Stimulated activated CD8-positive, alpha-beta memory T cell treated with anti-CD3 and anti-CD28 coated beads, Interleukin-4, amount 100 ng/mL, for 24 hours (primary cell): Measurements from ENCODE around the gene CD34.
"Not testable (repeated sequence)": the region's sequence is repeated elsewhere in the genome, so short reads cannot be mapped to it uniquely, and the experiment has no call there.

Source experiments
- DNase-seq: peaks from one replicate; pipeline ENCODE4 v3.0.0-alpha.2; 2020; ENCODE audit warnings: low read depth

CD34 gene

DNA sequence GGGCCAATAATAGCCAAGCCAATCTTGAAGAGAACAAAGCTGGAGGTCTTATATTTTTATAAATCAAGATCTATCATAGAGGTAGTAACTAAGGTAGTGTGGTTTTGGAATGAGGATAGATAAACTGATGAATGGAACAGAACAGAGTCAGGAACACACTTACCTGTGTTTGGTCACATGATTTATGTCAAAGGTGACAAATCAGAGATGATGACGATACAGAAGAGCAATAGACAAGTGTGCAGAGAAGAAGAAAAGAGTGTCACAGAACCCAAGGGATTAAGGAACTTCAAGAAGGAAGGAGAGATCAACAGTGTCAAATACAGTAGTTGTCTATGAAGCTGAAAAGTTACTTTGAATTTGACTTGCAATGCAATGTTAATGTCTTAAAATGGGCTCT, 16.1 kb upstream of the CD34 start:
- no peak for DNase-seq

DNA sequence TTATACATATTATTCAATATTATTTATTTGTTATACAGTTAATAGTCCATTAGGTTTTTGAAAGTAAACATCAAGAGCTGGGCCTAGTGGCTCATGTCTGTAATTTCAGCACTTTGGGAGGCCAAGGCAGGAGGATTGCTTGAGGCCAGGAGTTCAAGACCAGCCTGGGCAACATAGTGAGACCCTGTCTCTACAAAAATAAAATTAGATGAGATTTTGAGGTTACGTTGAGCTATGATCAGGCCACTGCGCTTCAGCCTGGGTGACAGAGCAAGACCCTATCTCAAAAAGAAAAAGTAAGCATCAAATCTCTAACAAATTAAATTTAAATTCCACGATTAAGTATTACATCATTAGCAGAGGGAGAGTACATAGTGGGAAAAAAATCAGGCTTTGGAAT, 15.0 kb upstream of the CD34 start:
- DNase-seq, result not testable (repeated sequence)

DNA sequence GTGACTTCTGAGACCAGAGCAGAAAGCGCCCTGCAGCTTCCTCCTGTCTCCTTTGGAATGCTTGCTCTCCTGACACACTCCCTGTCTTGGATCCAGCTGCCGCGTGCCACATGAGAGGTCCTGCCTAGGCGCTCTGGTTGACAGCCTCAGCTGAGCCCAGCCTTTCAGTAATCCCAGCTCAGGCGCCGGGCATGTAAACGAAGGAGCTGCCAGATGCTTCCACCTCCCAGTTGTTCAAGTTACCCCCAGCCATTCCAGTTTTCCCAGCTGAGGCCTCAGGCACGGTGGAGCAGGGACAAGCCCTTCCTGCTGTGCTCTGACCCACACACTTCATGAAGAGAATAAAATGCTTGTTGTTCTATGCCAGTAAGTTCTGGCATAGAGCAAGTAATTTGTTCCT, 14.3 kb upstream of the CD34 start:
- DNase-seq, result no peak

DNA sequence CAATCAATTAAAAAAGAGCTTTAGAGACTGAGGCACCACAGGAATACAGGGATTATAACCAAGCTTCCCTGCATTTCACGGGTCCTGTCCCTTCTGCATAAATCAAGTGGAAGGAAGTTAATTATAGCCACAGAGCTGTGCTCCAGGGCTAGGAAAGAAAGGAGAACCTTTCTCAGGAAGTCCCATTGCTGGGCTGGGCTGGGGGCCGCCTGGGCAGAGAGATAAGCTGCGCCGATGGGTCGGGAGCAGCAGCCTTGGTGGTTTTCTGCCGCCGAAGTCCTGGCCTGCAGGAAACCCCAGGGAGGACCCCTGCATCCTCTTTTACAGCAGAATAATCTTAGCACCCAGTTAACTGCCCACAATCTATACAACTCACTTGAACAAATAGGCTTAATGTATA, 12.6 kb upstream of the CD34 start:
- DNase-seq, result no peak

DNA sequence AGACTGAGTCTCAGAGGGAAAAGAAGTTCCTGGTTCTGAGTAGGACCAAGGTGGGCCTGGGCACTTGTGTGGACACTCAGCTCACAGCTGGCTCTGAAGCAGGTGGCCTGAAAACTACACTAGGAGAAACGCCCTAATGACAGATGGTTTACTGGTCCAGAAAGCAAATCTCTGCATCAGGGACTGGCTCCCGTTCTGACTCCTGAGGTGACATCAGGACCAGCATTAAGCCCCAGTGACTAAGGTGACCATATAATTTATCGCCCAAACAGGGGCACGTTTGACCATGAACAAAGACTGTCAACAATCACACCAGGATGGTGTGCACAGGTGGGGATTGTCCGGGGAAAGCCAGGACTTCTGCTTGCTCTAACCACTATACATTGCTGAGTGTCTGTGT, 12.2 kb upstream of the CD34 start:
- no peak for DNase-seq

DNA sequence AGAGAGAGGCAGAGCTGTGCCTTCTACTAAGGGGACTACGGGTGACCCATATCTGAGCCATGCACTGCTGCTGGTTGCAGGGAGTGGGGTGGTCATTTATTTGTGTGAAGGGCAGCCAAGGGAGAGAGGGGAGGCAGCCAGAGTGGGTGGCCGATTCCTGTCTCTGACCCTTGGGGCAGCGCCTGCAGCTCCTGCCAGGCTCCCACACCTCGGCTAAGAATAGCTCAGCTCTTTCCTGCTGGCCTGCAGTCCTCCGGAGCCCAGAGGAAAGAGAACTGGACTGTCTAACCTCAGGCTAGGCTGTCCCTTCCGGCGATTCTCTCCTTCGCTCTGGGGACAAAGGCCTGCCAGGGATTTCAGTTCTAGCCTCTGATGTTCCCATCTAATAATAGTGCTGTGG, 11.6 kb upstream of the CD34 start:
- DNase-seq, result no peak

DNA sequence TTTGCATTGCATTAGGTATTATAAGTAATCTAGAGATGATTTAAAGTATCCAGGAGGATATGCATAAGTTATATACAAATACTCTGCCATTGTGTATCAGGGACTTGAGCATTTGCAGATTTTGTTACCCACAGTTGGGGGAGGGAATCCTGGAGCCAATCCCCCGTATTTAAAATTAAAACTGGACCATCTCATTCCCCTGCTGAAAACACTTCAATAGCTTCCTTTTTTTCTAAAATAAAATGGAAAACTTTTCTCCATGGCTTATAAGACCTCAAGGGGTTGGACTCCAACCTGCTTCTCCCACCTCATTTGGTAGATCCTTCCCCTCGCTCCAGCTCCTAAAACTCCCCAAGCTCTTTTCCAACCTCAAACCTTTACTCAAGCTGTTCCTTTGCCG, 10.4 kb upstream of the CD34 start:
- no peak for DNase-seq

DNA sequence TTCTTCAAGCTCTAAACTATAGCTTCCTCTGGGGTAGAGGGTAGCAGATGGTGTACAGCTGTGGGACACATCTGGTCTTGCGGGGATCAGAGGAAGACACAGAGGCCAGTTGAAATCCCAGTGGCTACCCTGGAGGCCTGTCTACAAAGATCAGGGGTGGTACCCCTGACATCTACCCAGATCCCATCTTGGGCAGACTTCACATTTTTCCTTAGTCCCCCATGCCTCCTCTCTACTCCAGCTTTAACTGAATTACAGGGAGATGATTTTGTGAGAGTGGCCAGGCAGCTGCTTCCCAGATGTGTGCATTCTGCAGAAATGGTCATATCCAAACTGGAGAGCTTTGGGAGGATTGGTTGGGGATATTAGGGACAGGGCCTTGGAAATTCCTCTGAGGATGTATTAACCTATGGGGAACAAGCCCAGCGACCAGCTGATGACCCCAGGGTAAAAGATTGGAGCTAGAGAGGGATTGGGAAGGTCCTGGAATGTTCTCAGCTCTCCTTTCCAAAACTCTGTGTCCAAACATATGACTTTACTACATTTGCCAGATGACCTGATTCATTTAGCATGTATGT, 9.6 kb upstream of the CD34 start:
- no peak for DNase-seq

DNA sequence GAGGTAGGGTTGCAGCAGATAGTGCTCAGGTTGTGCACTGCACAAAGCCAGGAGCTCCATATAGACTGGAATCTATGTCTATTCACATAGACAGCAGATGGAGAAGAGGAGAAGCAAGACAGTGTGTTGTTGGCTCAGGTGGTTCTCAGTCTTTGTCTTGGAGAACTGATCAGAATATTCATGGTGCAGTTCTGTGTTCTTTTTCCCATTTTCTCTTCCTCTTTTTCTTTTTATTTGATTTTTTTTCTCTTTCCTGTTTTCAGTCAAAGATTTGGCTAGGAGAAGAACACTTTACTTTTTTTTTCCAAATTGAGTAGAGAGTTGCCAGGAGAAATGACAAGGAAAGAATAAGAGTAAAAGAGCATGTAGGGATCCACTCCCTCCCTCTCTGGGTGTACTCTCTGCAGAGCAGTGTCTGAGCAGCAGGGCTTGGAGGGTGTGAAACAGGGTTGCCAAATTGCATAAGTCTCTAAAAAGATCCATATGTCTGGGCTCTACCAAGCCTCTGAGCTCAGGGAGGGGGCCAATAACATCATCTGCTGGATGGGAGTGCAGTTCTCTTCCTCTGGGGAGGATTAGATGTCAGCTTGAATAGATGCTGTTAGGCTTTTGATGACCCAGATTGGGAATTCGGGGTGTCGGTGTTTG, 8.7 kb upstream of the CD34 start:
- DNase-seq, result no peak

DNA sequence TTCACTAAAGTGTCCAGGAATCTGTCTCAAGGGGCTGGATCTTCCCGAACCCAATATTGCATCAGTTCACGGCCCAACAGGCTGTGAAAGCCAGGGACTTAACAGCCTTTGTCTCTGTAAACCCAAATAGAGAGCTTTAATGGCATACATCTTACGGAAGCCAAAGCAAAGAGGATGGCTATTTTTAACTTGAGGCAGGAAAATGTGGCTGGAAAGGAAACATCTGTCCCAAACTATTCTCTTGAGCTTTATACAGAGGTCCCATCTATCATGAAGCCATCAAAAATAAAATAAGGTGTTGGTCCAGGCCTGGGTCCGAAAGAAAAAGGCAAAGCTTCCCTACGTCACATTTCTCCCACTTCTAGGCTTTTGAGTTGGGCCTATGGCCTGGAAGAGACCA, 7.7 kb upstream of the CD34 start:
- no peak for DNase-seq

DNA sequence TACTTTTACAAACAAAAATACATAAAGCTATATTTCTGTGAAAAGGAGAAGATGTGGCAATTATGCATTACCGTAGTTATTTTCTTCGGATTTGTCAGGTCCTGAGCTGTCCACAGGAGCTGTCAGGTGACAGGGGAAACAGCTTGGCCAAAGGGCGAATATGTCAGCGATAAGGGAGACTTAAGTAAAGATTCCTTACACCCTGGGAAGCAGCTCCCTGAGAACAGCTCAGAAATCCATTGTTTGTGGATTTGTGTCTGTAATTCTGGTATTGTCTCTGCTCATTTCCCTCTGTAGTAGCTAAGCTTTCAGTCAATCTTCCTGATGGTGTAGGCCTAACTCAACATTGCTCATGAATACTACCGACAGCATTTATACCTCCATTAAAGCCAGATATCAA, 7.1 kb upstream of the CD34 start:
- DNase-seq, result no peak

DNA sequence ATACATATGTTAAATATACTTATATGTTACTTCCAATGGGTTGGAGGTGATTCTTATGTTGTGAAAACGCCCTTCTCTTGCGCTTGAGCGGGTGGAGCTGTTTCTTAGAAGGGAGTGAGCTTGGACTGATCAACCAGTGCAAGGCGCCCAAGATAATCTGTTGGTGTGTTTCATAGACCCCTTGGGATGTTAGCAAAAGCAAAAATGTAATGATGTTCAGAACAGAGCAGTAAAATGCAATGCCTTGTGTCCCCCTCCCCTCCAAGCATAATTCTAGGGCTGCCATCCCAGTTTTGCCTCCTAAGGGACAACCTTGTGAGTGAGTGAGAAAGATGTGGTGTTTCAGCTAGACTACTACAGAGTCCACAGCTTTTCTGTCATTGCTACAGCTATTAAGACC, 6.2 kb upstream of the CD34 start:
- DNase-seq, result no peak

DNA sequence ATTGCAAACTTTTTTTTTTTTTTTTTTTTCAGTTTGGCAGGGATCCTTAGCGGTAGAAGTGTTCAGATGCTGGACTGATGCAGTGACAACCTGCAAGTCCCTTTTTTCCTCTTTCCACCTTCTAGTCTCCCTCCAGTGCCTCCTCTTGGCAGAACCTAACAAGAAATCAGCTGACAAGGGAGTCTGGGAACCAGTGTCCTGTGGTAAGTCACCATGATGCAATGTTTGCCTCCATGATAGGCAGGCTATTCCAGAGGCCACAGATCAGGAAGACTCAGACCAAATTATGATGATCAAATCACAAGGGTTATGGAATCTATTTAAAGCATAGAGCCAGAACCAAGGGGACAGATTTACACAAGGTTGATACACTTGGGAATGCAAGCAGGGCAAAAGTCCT, 3.0 kb upstream of the CD34 start:
- DNase-seq, result no peak

DNA sequence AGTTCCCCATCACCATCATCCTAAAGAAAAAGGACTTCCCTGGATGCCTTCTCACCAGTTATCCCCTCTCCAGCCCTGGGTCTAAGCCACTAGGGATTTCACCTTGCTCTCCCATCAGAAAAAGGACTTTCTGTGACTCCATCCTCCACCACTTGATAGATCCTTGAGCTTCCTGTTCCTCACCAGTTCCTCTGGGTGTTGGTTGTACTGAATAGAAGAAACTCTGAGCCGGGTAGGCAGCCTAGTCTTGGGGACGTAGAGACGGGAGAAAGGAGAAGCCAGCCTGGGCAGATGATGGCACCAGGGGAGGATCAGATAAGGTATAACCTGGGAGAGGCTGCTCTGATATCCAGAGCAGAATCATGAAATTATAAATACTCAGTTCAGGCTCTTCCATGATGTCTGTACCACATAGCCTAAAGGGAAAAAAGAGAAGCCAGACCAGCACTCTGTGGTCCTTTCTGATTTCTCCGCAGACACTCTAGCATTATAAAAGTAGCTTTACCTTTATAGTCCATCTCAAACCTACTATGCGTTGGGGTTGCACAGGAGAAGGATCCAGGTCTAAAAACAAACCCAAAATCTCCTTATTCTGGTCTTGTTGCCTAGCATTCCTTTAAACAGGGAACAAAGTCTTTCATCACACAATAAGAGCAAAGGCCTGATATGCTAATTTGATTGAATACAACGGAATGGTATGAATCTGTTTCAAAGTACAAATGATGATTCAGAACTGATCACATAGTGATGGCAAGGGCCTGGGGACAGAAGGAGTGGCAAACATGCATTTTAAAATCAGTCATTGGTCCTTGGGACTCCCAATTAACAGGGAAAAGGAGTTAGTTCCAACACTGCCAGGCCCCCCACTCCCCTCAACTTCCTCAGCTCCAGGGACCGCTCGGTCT, 1.2 kb upstream of the CD34 start:
- no peak for DNase-seq

DNA sequence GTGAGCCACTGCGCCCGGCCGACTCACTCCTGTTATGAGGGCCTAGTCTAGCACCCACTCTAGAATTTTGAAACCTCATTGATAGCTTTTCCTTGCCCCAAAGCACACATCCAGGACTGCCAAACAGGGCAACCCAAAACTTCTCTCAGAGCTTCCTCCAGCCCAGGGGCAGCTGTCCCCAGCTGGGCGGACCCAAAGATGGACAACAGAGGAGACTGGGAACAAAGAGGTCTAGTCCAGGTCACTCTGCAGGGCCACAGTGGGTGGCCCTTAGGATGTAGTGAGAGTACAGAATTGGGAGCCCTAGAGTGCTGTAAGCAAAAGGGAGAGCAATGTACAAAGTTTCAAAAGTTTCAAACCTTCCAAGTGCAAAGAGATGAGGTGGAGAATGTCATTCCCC, 1.2 kb downstream of the CD34 start:
- DNase-seq, result no peak

DNA sequence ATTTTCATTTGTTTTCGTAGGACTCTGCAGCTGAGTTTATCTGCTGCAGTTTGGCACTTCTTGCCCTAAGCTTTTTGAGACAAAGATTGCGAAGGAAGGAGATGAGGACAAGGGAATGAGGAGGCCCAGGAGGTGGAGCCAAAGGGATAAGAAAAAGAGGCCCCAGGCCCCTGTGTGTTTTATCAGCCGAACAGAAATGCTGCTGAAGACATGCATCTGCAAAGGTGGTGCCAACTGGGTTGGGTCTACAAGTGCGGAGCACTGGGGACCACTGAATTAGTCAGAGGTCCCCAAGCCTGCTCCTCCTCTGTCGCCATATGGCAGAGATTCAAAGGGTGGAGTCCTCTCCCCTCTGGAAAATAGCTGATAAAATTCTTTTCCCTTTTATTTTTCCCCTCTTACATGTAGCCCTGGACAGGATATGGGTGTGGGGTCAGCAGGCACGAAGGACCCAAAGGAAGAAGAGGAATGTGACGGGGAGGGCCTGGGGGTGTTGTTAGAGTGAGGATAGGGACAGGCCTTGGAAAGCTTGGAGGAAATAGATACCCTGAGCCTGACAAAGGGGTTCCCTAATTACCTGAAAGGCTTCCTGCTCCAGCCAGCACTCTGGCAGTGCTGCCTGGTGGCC, 2.7 kb downstream of the CD34 start:
- DNase-seq, result no peak

DNA sequence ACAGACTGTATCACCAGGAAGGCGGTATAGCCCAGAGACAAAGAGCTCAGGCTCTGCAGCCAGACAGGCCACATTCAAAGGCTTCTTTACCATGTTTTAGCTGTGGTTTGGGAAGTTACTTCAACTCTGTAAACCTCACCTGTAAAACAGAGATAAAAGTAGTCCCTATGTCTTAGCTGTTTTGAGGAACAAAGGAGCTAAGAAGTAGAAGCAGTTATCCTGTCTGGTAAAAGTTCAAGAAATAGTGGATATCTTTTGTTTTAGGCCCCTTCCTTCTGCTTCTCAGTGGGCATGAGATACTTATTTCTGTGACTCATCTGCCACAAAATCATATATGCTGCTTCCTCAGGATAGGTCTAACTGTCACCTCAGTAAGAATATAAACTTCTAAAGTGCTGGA, 6.5 kb downstream of the CD34 start:
- DNase-seq, result no peak

DNA sequence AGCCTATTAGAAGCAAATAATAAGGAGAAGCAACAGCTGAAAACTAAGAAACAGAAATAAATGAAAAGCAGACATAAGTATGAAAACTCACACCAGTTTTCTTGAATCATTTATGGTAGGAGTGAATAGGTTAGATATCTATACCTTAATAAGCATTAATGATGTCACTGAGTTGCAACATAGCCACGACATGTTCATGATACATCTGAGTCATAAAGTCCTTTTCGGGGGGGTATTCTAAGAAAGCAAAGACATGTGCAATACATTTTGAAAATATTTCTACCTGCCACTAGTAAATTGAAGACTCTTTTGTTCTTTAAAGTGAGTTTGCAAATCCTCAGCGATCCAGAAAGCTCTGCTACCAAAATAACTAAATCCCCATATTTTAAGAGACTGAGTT, 7.2 kb downstream of the CD34 start:
- no peak for DNase-seq

DNA sequence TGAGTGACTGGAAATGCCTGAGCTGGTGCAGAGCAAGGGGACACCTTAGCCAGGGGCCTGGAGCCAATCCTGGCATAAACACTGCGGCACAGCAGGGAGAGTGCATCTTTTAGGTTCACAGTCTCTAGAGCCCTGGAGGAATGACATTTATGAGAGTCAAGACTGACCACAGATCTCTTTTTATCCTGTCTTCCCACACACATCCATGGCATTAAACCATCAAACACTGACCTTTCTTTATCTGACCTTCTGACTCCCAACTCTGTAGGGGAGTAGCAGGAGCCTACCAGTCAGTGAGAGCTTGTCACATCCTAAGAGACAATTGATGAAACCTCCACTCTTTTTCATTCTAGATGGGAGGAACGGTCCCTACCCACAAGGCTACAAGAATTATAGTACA, 7.9 kb downstream of the CD34 start:
- DNase-seq, result no peak

DNA sequence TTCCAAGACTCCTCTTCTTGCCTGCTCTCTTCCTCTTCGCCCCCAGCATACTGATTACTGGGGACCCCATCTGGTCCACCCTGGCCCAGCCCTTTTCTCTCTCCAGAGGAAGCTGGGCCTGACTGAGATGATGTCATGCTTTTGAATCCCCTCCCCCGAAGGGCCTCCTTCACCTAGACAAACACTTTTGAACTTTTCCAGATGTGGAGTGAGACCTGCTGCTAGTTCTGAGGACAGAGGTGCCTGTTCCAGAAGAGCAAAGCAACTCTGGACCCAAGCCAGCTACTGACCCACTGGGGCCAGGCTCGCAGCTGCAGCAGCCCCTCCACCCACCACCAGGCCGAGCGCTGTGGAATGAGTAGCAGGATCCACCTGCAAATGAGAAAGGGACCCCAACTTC, 8.4 kb downstream of the CD34 start:
- DNase-seq, result no peak

DNA sequence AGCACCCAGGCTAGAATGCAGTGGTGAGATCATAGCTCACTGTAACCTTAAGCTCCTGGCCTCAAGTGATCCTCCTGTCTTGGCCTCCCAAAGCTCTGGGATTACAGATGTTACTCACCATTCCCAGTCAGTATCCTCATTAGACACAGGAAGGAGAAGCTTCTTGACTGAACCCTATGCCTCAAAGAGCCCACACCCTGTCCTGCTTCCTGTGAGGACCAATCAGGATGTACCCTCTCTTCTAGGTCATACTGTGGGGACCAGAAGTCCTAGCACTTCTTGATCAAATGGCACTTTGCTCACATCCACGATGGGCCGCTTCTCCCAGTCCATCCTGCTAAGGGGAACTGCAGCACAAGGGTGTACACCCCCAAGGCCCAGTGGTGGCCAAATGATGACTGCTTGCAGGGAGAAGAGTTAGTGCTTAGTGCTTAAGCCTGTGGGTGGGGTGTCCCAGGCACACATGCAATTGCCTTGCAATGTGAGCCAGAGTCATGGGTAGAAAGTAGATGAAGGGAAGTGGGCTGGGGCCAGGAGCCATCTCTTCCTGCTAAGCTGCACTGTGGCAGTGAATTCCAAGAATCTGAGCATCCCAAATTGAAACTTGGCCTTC, 9.8 kb downstream of the CD34 start:
- DNase-seq, result no peak

DNA sequence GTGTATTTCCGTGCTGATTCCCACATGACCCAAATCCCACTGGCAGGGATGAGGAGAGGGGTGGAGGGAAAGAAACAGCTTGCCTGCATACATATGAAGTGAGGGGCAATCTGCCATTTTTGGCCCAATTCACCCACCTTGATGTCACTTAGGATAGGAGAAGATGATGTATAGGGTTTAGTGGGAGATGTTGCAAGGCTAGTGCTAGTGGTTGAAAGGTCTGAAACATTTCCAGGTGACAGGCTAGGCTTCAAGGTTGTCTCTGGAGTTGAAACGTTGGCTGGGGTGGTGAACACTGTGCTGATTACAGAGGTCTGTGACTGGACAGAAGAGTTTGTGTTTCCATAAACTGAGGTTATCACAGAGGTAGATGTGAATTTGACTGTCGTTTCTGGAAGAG, 12.1 kb downstream of the CD34 start:
- no peak for DNase-seq

DNA sequence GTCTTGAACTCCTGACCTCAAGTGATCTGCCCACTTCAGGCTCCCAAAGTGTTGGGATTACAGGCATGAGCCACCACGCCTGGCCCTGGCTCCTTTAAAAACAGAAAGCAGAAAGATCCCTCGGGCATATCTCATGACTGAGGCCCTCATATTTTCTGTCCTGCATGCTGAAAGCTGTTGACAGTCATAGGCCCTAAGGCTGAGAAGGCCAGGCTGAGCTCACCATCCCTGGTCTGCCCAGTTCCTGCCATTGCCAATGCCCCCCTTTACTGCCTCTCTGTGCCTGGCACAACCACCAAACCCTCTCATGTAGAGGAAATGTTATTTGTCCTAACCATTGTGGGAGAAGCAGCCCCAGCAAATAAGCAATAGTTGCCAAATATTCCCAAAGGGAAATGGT, 12.7 kb downstream of the CD34 start:
- DNase-seq, result no peak
